HFFc6 (cell line): ENCODE measurements around the gene FOXK1. TPM values are rescaled to one million over a fixed set of nuclear protein-coding genes. Genes with fewer than 3 reads are reported as not detected.

Source experiments
- DNase-seq: peaks from one replicate; pipeline ENCODE4 v3.0.0-alpha.2; 2018
- H3K27ac Mint-ChIP-seq: 2 replicates; pipeline ENCODE4 v1.8.0; 2020; ENCODE audit warnings: mild to moderate bottlenecking, mixed read lengths
- H3K27me3 Mint-ChIP-seq: 2 replicates; pipeline ENCODE4 v1.8.0; 2021; ENCODE audit warnings: mild to moderate bottlenecking, moderate library complexity, mixed read lengths; ENCODE audit not compliant: insufficient read depth
- H3K36me3 Mint-ChIP-seq: 2 replicates; pipeline ENCODE4 v1.8.0; 2021; ENCODE audit warnings: low read depth, mixed read lengths
- H3K4me1 Mint-ChIP-seq: 2 replicates; pipeline ENCODE4 v1.8.0; 2020; ENCODE audit warnings: low read depth, mixed read lengths
- H3K4me3 Mint-ChIP-seq: 2 replicates; pipeline ENCODE4 v1.8.0; 2020; ENCODE audit warnings: mild to moderate bottlenecking, moderate library complexity, mixed read lengths
- H3K9me3 Mint-ChIP-seq: 2 replicates; pipeline ENCODE4 v1.8.0; 2020; ENCODE audit warnings: mild to moderate bottlenecking, mixed read lengths
- CTCF ChIP-seq: fragments of 200-600 bp; sonication (generic); IDR thresholded peaks from 2 replicates; pipeline ENCODE4 v1.5.0; 2021; ENCODE audit warnings: antibody characterized with exemption, mild to moderate bottlenecking
- total RNA-seq, 6 experiments: library from RNA; stranded (reverse); fragmentation: NEBNext Ultra II Directional; extraction: Animal tissue kit (Norgen Biotek cat#: 25700); gene quantifications; 2 replicates in 1 of 6; 3 replicates in 5 of 6; pipeline ENCODE4 v1.2.3, GENCODE V29; 2021

Gene FOXK1
- total RNA-seq, 6 experiments from 2014 or later, result 33.8 to 39.4 (median 36.2) TPM

GRCh38 chr7:4694305-4694704 lies 12.2 kb downstream of the FOXK1 start:
- DNase-seq, result no peak
- H3K27me3 Mint-ChIP-seq, result no peaks in the 10 kb centered on the region; the same call in 1 of the 2 replicates
- no peaks in the 10 kb centered on the region for H3K9me3 Mint-ChIP-seq
- peaks cover 4% of the 10 kb centered on the region; the same call in 1 of the 2 replicates for H3K36me3 Mint-ChIP-seq
- H3K27ac Mint-ChIP-seq, result peak overlapping the region; percentile 87
- H3K4me3 Mint-ChIP-seq, result peak overlapping the region; percentile 60
- H3K4me1 Mint-ChIP-seq, result peaks cover 44% of the 10 kb centered on the region
- no peak for TF ChIP-seq CTCF

- Mint-ChIP-seq H3K27me3 (no peaks in the 10 kb centered on the region), H3K36me3 (no peaks in the 10 kb centered on the region), H3K9me3 (no peaks in the 10 kb centered on the region), H3K4me1 (peaks cover 34% of the 10 kb centered on the region), H3K4me3 (no peak overlapping the region), H3K27ac (no peak overlapping the region)
- no peak for TF ChIP-seq CTCF
- DNase-seq, result no peak
Observed at GRCh38 chr7:4698707-4699275, 16.7 kb downstream of the FOXK1 start.

- no peaks in the 10 kb centered on the region for H3K27me3 Mint-ChIP-seq
- H3K4me3 Mint-ChIP-seq, result no peak overlapping the region
- DNase-seq, result no peak
- no peak for TF ChIP-seq CTCF
- no peaks in the 10 kb centered on the region for H3K36me3 Mint-ChIP-seq
- H3K9me3 Mint-ChIP-seq, result no peaks in the 10 kb centered on the region
- peak overlapping the region; percentile 8; the same call in 1 of the 2 replicates for H3K27ac Mint-ChIP-seq
- peaks cover 24% of the 10 kb centered on the region for H3K4me1 Mint-ChIP-seq
Observed at GRCh38 chr7:4699841-4700240, 17.7 kb downstream of the FOXK1 start.

GRCh38 chr7:4700577-4701235 lies 18.6 kb downstream of the FOXK1 start:
- Mint-ChIP-seq H3K27ac (peak overlapping the region; percentile 83), H3K36me3 (no peaks in the 10 kb centered on the region), H3K9me3 (no peaks in the 10 kb centered on the region), H3K4me3 (no peak overlapping the region), H3K27me3 (peaks cover 2% of the 10 kb centered on the region; the same call in 1 of the 2 replicates), H3K4me1 (peaks cover 23% of the 10 kb centered on the region)
- DNase-seq, result peak; percentile 81
- no peak for TF ChIP-seq CTCF

GRCh38 chr7:4702961-4703512 lies 20.9 kb downstream of the FOXK1 start:
- H3K27ac Mint-ChIP-seq, result no peak overlapping the region
- no peak for DNase-seq
- H3K27me3 Mint-ChIP-seq, result peaks cover 2% of the 10 kb centered on the region; the same call in 1 of the 2 replicates
- peaks cover 34% of the 10 kb centered on the region for H3K4me1 Mint-ChIP-seq
- no peak overlapping the region for H3K4me3 Mint-ChIP-seq
- no peaks in the 10 kb centered on the region for H3K9me3 Mint-ChIP-seq
- no peak for TF ChIP-seq CTCF
- 0 out of 2 replicates have a peak, but pooled peaks cover 4% of the 10 kb centered on the region for H3K36me3 Mint-ChIP-seq
